Activated CD4-positive, alpha-beta memory T cell treated with anti-CD3 and anti-CD28 coated beads for 36 hours (primary cell): Measurements from ENCODE around the gene SLC7A6. TPM values are rescaled to one million over a fixed set of nuclear protein-coding genes. Genes with fewer than 3 reads are reported as not detected.

ENCODE experiments used
- CTCF ChIA-PET: fragments of 350-600 bp; sonication (Branson Sonifier 250); formaldehyde crosslinking; loops from one replicate; lab custom pipeline; 2021; ENCODE audit warnings: antibody characterized with exemption, inconsistent platforms; lab: Charles Lee
- POLR2A ChIA-PET: fragments of 350-600 bp; sonication (Branson Sonifier 250); formaldehyde crosslinking; loops from one replicate; lab custom pipeline; 2021; ENCODE audit warnings: antibody characterized with exemption; lab: Charles Lee
- DNase-seq: peaks from one replicate; pipeline ENCODE4 v3.0.0-alpha.2; 2020
- H3K27ac Mint-ChIP-seq: one replicate; pipeline ENCODE4 v1.8.0; 2021; ENCODE audit warnings: mixed read lengths
- H3K27me3 Mint-ChIP-seq: one replicate; pipeline ENCODE4 v1.8.0; 2021; ENCODE audit warnings: mixed read lengths
- H3K36me3 Mint-ChIP-seq: one replicate; pipeline ENCODE4 v1.8.0; 2021; ENCODE audit warnings: mixed read lengths
- H3K4me1 Mint-ChIP-seq: one replicate; pipeline ENCODE4 v1.8.0; 2021; ENCODE audit warnings: low read depth, mixed read lengths
- H3K4me3 Mint-ChIP-seq: one replicate; pipeline ENCODE4 v1.8.0; 2021; ENCODE audit warnings: mild to moderate bottlenecking, mixed read lengths
- H3K9me3 Mint-ChIP-seq: one replicate; pipeline ENCODE4 v1.8.0; 2021; ENCODE audit warnings: mixed read lengths
- intact Hi-C: fragments of 100-400 bp; cut with micrococcal nuclease; formaldehyde crosslinking; loops from one replicate; pipeline ENCODE4 v1.15.1; 2023
- total RNA-seq, 2 experiments: library from RNA; stranded (reverse); gene quantifications; one replicate each; pipeline ENCODE4 v1.2.3, GENCODE V29; 2021

SLC7A6 gene
- total RNA-seq, 2 experiments from 2014 or later = 62.8 to 63.8 TPM

- no peaks in the 10 kb centered on the region for H3K36me3 Mint-ChIP-seq
- intact Hi-C loops = no loop called here
- CTCF ChIA-PET = interaction anchor here (3.8 kb wide), 1 partner anchor 28 kb away, joined by 23 read pairs; the partner anchor contains the start of gene SLC7A6
Measured at GRCh38 chr16:68235887-68236136, 28.5 kb upstream of the SLC7A6 start, which contains the start of gene ESRP2. TSS of gene ESRP2 (minus strand) at chr16:68236127. CDS start at chr16:68236045, 82 bp downstream.

DNA sequence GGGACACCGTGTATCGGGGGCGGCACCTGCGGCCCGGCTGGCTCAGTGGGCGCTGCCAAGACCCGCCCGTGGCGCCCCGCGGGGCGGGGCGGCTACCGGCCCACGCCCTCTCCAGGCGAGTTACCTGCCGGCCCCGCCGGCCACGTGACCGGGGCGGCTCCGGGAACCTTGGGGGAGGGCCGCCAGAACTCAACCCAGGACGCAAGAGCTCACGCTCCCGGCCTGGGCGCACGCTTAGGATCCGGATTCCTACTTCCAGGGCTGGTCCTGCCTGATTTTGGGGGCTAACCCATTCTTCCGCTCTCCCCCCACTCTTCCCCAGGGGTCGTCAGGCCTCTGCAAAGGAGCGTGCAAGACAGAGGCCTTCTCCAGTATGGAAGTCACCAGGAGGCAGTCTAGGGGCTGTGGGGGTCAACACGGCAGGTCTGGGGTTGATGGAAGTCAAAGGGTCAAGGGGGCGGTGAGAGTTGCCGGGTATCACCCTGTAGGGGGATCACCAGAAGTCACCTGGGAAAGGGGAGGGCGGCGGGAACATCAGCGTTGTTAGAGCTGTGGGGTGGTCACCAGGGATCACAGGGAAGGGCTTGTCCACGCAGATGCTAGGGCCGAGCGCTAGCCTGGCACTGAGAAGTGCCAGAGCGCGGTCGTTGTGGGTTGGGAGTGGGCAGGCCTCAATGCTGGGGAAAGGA is 28.0 kb upstream of the SLC7A6 start:
- H3K4me1 Mint-ChIP-seq = peaks cover 28% of the 10 kb centered on the region
- peak overlapping the region; percentile 66 for H3K27ac Mint-ChIP-seq
- H3K4me3 Mint-ChIP-seq = peak overlapping the region; percentile 91
- H3K27me3 Mint-ChIP-seq = no peaks in the 10 kb centered on the region
- CTCF ChIA-PET = interaction anchor here (0.6 to 3.8 kb wide), 5 partner anchors 28 to 358 kb away, joined by 3 to 23 read pairs (median 5); partner anchors contain the start of genes NFATC3 and SLC7A6
- DNase-seq = peak; percentile 54
- H3K36me3 Mint-ChIP-seq = no peaks in the 10 kb centered on the region
- no peaks in the 10 kb centered on the region for H3K9me3 Mint-ChIP-seq
- intact Hi-C loops = no loop called here
- POLR2A ChIA-PET = interaction anchor here (0.8 to 1.4 kb wide), 3 partner anchors 28 to 151 kb away, joined by 3 to 7 read pairs (median 3); partner anchors contain the start of genes NFATC3, PRMT7 and SLC7A6OS

More at GRCh38 chr16:68235887-68236136, 28.5 kb upstream of the SLC7A6 start, which contains the start of gene ESRP2:
- DNase-seq = no peak
- POLR2A ChIA-PET = no interaction called here
- Mint-ChIP-seq H3K27me3 (no peaks in the 10 kb centered on the region), H3K9me3 (no peaks in the 10 kb centered on the region), H3K4me1 (peaks cover 28% of the 10 kb centered on the region), H3K4me3 (peak within 1 kb of the TSS; percentile 91), H3K27ac (peak within 1 kb of the TSS; percentile 66)

GRCh38 chr16:68236826-68237242 is 27.5 kb upstream of the SLC7A6 start:
- no peaks in the 10 kb centered on the region for H3K27me3 Mint-ChIP-seq
- H3K4me3 Mint-ChIP-seq = peak overlapping the region; percentile 91
- no peak for DNase-seq
- intact Hi-C loops = loop anchor here (1.0 kb wide), 1 partner anchor 8 kb away; the partner anchor contains the start of gene PLA2G15
- no peaks in the 10 kb centered on the region for H3K36me3 Mint-ChIP-seq
- ChIA-PET CTCF (interaction anchor here (0.6 to 3.8 kb wide), 9 partner anchors 8 to 359 kb away, joined by 3 to 23 read pairs (median 5); partner anchors contain the start of genes NFATC3 and SLC7A6), POLR2A (interaction anchor here (0.8 to 1.4 kb wide), 4 partner anchors 9 to 152 kb away, joined by 3 to 7 read pairs (median 3); partner anchors contain the start of genes NFATC3, PLA2G15, PRMT7 and SLC7A6OS)
- no peaks in the 10 kb centered on the region for H3K9me3 Mint-ChIP-seq
- H3K4me1 Mint-ChIP-seq = peaks cover 28% of the 10 kb centered on the region
- H3K27ac Mint-ChIP-seq = peak overlapping the region; percentile 66

DNA sequence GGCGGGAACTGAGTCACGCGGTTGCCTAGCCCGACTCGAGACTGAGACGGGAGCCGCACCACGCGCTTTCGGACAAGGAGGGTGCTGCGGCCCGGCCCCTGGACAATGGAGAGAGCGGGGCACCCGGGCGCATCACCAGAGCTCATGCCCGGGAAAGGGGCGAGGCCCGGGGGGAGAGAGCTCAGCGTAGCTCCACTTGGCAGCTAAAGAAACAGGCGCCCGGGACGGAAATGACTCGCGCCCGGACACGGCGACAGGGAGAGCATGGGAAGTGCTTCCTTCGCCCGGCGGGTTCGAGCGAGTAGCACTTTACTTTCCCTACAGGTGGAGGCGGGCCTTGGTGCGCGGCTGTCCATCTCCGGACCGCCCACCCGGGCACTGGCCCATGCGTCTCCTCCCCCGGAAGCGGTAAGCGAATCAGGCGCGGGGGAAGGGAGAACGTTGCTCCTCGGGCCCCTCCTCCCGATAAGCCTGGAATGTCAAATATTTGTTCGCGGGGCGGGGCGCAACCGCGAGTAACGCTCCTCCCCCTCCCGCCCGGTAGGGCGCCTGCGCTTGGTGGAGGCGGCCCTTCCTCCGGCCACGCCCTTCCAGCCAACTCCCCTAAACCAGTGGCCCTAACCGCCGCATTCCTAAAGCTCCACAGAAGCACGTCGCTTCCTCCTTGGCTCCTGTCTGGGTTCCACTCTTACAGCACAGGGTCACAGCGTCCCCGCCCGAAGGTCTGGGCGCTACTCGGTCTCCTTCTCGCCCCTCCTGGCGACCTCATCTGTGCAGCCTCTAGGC is 26.9 kb upstream of the SLC7A6 start:
- intact Hi-C loops = loop anchor here (1.0 kb wide), 1 partner anchor 8 kb away; the partner anchor contains the start of gene PLA2G15
- peak; percentile 95 for DNase-seq
- H3K9me3 Mint-ChIP-seq = no peaks in the 10 kb centered on the region
- H3K4me1 Mint-ChIP-seq = peaks cover 28% of the 10 kb centered on the region
- peak overlapping the region; percentile 86 for H3K27ac Mint-ChIP-seq
- H3K27me3 Mint-ChIP-seq = no peaks in the 10 kb centered on the region
- peak overlapping the region; percentile 91 for H3K4me3 Mint-ChIP-seq
- ChIA-PET CTCF (interaction anchor here (0.9 to 3.8 kb wide), 9 partner anchors 9 to 242 kb away, joined by 3 to 23 read pairs (median 5); partner anchors contain the start of genes NFATC3, PRMT7, SLC7A6 and SLC7A6OS), POLR2A (interaction anchor here (0.6 to 1.4 kb wide), 5 partner anchors 8 to 152 kb away, joined by 3 to 7 read pairs (median 3); partner anchors contain the start of genes NFATC3, PLA2G15, PRMT7 and SLC7A6OS)
- H3K36me3 Mint-ChIP-seq = no peaks in the 10 kb centered on the region

- POLR2A ChIA-PET = interaction anchor here (0.6 kb wide), 1 partner anchor 152 kb away, joined by 3 read pairs; no protein-coding TSS in a partner anchor
- H3K4me1 Mint-ChIP-seq = peaks cover 28% of the 10 kb centered on the region
- H3K9me3 Mint-ChIP-seq = no peaks in the 10 kb centered on the region
- H3K27ac Mint-ChIP-seq = peak overlapping the region; percentile 86
- CTCF ChIA-PET = interaction anchor here (1.2 to 3.8 kb wide), 6 partner anchors 10 to 144 kb away, joined by 3 to 23 read pairs (median 8); partner anchors contain the start of genes PRMT7, SLC7A6 and SLC7A6OS
- intact Hi-C loops = no loop called here
- no peaks in the 10 kb centered on the region for H3K36me3 Mint-ChIP-seq
- DNase-seq = no peak
- peak overlapping the region; percentile 91 for H3K4me3 Mint-ChIP-seq
- no peaks in the 10 kb centered on the region for H3K27me3 Mint-ChIP-seq
Measured at GRCh38 chr16:68238029-68238345, 26.3 kb upstream of the SLC7A6 start.

DNA sequence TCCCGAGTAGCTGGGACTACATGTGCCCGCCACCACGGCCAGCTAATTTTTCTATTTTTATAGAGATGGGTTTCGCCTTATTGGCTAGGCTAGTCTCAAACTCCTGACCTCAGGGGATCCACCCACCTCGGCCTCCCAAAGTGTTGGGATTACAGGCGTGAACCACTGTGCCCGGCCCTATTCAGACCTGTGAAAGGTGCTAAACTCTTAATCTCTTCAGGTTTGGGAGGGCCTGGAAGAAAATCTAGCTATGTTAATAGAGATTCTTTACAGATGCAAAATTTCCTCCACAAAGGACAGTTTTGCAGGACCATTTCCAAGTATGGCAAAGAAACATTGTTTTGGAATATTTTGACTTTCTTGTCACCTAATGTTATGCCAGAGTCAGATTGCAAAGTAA is 22.2 kb upstream of the SLC7A6 start:
- intact Hi-C loops = no loop called here
- no peak overlapping the region for H3K27ac Mint-ChIP-seq

DNA sequence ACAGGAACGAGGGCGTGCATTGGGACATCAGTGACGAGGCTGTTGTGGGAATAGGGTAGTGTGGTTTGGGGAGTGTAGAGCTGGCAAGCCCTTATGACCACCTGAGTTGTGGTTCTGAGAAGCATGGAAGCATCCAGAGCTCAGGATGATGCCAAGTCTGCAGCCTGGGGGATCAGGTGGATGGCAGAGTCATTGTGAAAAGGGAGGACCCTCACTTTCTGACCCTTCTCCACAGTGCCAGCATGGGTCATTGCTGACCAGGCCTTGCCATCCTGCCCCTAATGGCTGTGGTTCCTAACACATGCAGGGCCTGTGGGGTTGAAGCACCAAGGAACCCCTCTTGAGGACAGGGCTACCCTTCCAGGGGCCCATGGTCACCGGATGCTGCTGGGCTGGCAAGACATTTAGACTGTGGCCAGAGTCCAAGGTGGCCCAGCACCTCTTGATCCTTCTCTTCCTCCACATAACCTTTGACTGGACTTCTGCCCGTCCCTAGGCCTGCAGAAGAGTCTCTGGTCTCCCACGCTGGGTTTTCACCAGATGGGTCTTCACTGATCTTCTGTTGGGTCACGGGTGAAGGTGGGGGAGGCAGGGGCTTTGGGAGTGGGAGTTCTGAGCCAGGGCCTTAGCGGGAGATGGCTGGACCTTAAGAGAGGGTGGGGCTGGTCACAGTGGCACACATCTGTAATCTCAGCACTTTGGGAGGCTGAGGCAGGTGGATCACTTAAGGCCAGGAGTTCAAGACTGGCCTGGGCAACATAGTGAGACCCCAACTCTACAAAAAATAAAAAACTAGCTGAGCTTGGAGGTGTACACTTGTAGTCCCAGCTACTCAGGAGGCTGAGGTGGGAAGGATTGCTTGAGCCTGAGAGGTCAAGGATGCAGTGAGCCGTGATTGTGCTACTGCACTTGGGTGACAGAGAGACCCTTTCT is 21.1 kb upstream of the SLC7A6 start:
- no peak for DNase-seq
- Mint-ChIP-seq H3K4me1 (peaks cover 35% of the 10 kb centered on the region), H3K36me3 (no peaks in the 10 kb centered on the region), H3K27ac (no peak overlapping the region), H3K9me3 (no peaks in the 10 kb centered on the region), H3K4me3 (no peak overlapping the region), H3K27me3 (no peaks in the 10 kb centered on the region)
- ChIA-PET CTCF (interaction anchor here (0.9 to 7.0 kb wide), 4 partner anchors 18 to 203 kb away, joined by 3 to 47 read pairs (median 22); partner anchors contain the start of gene SLC7A6), POLR2A (interaction anchor here (0.7 kb wide), 2 partner anchors 21 to 349 kb away, joined by 3 to 4 read pairs; partner anchors contain the start of gene SLC7A6)
- intact Hi-C loops = no loop called here

More for the DNA sequence above, 22.2 kb upstream of the SLC7A6 start:
- no peaks in the 10 kb centered on the region for H3K36me3 Mint-ChIP-seq
- no peak for DNase-seq
- ChIA-PET POLR2A (interaction anchor here (0.7 kb wide), 2 partner anchors 22 to 348 kb away, joined by 3 to 4 read pairs; partner anchors contain the start of gene SLC7A6), CTCF (interaction anchor here (0.6 to 7.0 kb wide), 7 partner anchors 12 to 268 kb away, joined by 3 to 47 read pairs (median 3); no protein-coding TSS in a partner anchor)
- peaks cover 36% of the 10 kb centered on the region for H3K4me1 Mint-ChIP-seq
- H3K9me3 Mint-ChIP-seq = no peaks in the 10 kb centered on the region
- H3K4me3 Mint-ChIP-seq = no peak overlapping the region
- H3K27me3 Mint-ChIP-seq = no peaks in the 10 kb centered on the region

DNA sequence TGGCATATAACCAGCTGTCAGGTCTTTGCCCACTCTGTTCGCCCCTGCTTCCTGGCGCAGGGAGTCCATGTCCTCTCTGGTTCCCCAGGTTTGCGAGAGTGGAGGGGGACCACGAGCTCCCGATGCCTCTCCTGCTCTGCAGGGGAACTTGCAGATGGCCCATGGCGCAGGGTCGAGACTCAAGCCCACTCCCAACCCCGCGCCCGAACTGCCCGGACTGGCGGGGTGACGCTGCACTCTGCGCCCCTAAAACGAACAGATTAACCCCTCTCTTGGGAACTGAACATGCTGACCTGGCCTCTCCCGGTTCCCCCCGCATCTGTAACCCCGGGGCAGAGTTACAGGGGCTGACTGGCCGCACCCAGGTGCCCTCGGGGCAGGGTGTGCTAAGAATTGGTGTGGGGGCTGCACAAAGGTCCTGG is 19.8 kb upstream of the SLC7A6 start:
- ChIA-PET CTCF (interaction anchor here (0.6 to 7.0 kb wide), 6 partner anchors 11 to 276 kb away, joined by 3 to 47 read pairs (median 11); partner anchors contain the start of gene SLC7A6), POLR2A (interaction anchor here (1.2 to 1.9 kb wide), 4 partner anchors 7 to 83 kb away, joined by 3 to 9 read pairs (median 4); partner anchors contain the start of gene SLC7A6)
- Mint-ChIP-seq H3K4me1 (peaks cover 29% of the 10 kb centered on the region), H3K27me3 (no peaks in the 10 kb centered on the region), H3K9me3 (no peaks in the 10 kb centered on the region), H3K4me3 (peak overlapping the region; percentile 89), H3K36me3 (peaks cover 1% of the 10 kb centered on the region), H3K27ac (no peak overlapping the region)
- DNase-seq = no peak
- intact Hi-C loops = no loop called here

GRCh38 chr16:68244903-68245853 is 19.1 kb upstream of the SLC7A6 start, which contains the start of gene PLA2G15:
TSS of gene PLA2G15 (plus strand) at chr16:68245373. CDS start at chr16:68245427, 54 bp downstream.
- DNase-seq = peak; percentile 98
- ChIA-PET CTCF (interaction anchor here (0.6 to 7.0 kb wide), 6 partner anchors 11 to 276 kb away, joined by 3 to 47 read pairs (median 11); partner anchors contain the start of gene SLC7A6), POLR2A (interaction anchor here (0.6 to 1.9 kb wide), 7 partner anchors 8 to 588 kb away, joined by 3 to 9 read pairs (median 4); partner anchors contain the start of gene SLC7A6)
- Mint-ChIP-seq H3K36me3 (peaks cover 5% of the 10 kb centered on the region), H3K4me1 (peaks cover 25% of the 10 kb centered on the region), H3K9me3 (no peaks in the 10 kb centered on the region), H3K27ac (peak within 1 kb of the TSS; percentile 34), H3K4me3 (peak within 1 kb of the TSS; percentile 89), H3K27me3 (no peaks in the 10 kb centered on the region)
- intact Hi-C loops = loop anchor here (1.0 kb wide), 2 partner anchors 8 to 65 kb away; partner anchors contain the start of gene SLC7A6OS
